ENCODE results near the gene CNTN5. TPM values are rescaled to one million over a fixed set of nuclear protein-coding genes. Genes with fewer than 3 reads are reported as not detected.

CNTN5 gene
- polyA plus RNA-seq, 1 of the 3 experiments (the other 2 are of a cell fraction): not detected

DNA sequence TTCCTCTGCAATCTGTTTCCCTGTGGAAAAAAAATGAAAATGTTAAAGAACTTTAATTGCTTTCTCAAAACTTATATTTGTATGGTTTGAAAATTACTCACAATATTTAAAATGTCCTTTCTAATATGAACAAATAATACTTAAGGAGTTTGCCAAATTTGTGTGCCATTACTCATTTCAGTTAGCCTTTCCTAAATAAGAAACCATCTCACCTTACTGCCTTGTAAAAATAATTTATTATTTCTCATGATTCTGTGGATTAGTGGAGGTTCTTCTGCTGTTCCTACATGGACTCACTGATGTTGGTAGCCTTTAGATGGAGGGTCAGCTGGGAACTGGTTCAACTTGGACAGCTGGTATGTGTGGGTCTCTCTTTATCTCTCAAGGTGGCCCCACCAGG lies 428.6 kb downstream of the CNTN5 start:
- Histone ChIP-seq H3K79me2 (ENCODE audit: insufficient read depth) (no peaks in the 10 kb centered on the region), H3K27me3 (ENCODE audit: insufficient read depth) (no peaks in the 10 kb centered on the region), H3K9ac (no peak overlapping the region), H2AFZ (ENCODE audit: low read depth) (no peak overlapping the region), H3K9me3 (no peaks in the 10 kb centered on the region), H3K4me3 (ENCODE audit: low read depth in 2 of 2, low read length in 1 of 2) (no peak overlapping the region), H4K20me1 (ENCODE audit: insufficient read depth) (no peaks in the 10 kb centered on the region), H3K4me2 (no peak overlapping the region), H3F3A (replicated peaks; ENCODE audit: insufficient read depth) (no peaks in the 10 kb centered on the region), H3K27ac (ENCODE audit: low read depth in 2 of 2, low read length in 1 of 2) (no peak overlapping the region), H3K4me1 (ENCODE audit: control insufficient read depth in 1 of 2, insufficient read depth in 2 of 2, low read depth in 1 of 2, low read length in 1 of 2) (no peaks in the 10 kb centered on the region), H3K36me3 (replicated peaks in 1 of 2; ENCODE audit: control insufficient read depth in 1 of 2, insufficient read depth in 2 of 2, low read length in 1 of 2) (no peaks in the 10 kb centered on the region), H3K9me2 (no peaks in the 10 kb centered on the region)
- CTCF ChIA-PET: interaction anchor here (1.1 kb wide), 1 partner anchor 8 kb away, joined by 3 read pairs; no protein-coding TSS in a partner anchor
- TF ChIP-seq FOXM1 (IDR thresholded peaks at IDR 0.05; ENCODE audit: low read depth) (no peak), YY1 (IDR thresholded peaks at IDR 0.05; ENCODE audit: low read depth) (no peak), SMC3 (IDR thresholded peaks at IDR 0.05; ENCODE audit: low read depth, low read length) (no peak), FOSL2 (IDR thresholded peaks at IDR 0.05; ENCODE audit: borderline replicate concordance, low read depth) (no peak)
- TF ChIP-seq, protein P1, sequence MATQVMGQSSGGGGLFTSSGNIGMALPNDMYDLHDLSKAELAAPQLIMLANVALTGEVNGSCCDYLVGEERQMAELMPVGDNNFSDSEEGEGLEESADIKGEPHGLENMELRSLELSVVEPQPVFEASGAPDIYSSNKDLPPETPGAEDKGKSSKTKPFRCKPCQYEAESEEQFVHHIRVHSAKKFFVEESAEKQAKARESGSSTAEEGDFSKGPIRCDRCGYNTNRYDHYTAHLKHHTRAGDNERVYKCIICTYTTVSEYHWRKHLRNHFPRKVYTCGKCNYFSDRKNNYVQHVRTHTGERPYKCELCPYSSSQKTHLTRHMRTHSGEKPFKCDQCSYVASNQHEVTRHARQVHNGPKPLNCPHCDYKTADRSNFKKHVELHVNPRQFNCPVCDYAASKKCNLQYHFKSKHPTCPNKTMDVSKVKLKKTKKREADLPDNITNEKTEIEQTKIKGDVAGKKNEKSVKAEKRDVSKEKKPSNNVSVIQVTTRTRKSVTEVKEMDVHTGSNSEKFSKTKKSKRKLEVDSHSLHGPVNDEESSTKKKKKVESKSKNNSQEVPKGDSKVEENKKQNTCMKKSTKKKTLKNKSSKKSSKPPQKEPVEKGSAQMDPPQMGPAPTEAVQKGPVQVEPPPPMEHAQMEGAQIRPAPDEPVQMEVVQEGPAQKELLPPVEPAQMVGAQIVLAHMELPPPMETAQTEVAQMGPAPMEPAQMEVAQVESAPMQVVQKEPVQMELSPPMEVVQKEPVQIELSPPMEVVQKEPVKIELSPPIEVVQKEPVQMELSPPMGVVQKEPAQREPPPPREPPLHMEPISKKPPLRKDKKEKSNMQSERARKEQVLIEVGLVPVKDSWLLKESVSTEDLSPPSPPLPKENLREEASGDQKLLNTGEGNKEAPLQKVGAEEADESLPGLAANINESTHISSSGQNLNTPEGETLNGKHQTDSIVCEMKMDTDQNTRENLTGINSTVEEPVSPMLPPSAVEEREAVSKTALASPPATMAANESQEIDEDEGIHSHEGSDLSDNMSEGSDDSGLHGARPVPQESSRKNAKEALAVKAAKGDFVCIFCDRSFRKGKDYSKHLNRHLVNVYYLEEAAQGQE (IDR thresholded peaks at IDR 0.05; ENCODE audit: low read depth, low read length): no peak
- TF ChIP-seq, protein P2, sequence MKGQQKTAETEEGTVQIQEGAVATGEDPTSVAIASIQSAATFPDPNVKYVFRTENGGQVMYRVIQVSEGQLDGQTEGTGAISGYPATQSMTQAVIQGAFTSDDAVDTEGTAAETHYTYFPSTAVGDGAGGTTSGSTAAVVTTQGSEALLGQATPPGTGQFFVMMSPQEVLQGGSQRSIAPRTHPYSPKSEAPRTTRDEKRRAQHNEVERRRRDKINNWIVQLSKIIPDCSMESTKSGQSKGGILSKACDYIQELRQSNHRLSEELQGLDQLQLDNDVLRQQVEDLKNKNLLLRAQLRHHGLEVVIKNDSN (IDR thresholded peaks at IDR 0.05; ENCODE audit: borderline replicate concordance, low read depth): no peak
- TF ChIP-seq, protein P3, sequence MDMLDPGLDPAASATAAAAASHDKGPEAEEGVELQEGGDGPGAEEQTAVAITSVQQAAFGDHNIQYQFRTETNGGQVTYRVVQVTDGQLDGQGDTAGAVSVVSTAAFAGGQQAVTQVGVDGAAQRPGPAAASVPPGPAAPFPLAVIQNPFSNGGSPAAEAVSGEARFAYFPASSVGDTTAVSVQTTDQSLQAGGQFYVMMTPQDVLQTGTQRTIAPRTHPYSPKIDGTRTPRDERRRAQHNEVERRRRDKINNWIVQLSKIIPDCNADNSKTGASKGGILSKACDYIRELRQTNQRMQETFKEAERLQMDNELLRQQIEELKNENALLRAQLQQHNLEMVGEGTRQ (IDR thresholded peaks at IDR 0.05; ENCODE audit: borderline replicate concordance, low read depth, low read length): no peak
- DNase-seq: no peak
- POLR2A ChIA-PET: no interaction called here

DNA sequence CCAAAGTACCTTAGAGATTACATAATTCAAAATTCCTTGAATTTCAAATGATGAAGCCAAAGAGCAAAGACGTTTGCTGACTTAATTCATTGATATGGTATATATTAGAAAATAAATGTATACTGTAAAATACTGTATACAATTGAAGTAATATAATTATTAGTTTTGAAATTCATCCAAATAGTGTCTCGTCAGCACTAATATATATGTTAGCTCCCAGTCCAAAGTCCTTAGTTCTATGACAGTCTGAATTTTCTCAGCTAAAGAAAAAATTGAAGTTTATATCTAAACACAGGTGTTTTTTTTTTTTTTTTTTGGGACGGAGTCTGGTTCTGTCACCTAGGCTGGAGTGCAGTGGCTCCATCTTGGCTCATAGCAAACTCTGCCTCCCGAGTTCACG lies 431.3 kb downstream of the CNTN5 start:
- Histone ChIP-seq H3K27me3 (ENCODE audit: insufficient read depth) (no peaks in the 10 kb centered on the region), H2AFZ (ENCODE audit: low read depth) (no peak overlapping the region), H3F3A (replicated peaks; ENCODE audit: insufficient read depth) (no peaks in the 10 kb centered on the region), H3K9me3 (no peaks in the 10 kb centered on the region), H3K9ac (no peak overlapping the region), H3K27ac (ENCODE audit: low read depth in 2 of 2, low read length in 1 of 2) (no peak overlapping the region), H3K4me2 (no peak overlapping the region), H4K20me1 (ENCODE audit: insufficient read depth) (no peaks in the 10 kb centered on the region), H3K4me1 (ENCODE audit: control insufficient read depth in 1 of 2, insufficient read depth in 2 of 2, low read depth in 1 of 2, low read length in 1 of 2) (no peaks in the 10 kb centered on the region), H3K36me3 (replicated peaks in 1 of 2; ENCODE audit: control insufficient read depth in 1 of 2, insufficient read depth in 2 of 2, low read length in 1 of 2) (no peaks in the 10 kb centered on the region), H3K9me2 (no peaks in the 10 kb centered on the region), H3K4me3 (ENCODE audit: low read depth in 2 of 2, low read length in 1 of 2) (no peak overlapping the region), H3K79me2 (ENCODE audit: insufficient read depth) (no peaks in the 10 kb centered on the region)
- TF ChIP-seq, protein P4, sequence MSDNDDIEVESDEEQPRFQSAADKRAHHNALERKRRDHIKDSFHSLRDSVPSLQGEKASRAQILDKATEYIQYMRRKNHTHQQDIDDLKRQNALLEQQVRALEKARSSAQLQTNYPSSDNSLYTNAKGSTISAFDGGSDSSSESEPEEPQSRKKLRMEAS (IDR thresholded peaks at IDR 0.05; ENCODE audit: low read depth): no peak
- TF ChIP-seq, protein P3 (IDR thresholded peaks at IDR 0.05; ENCODE audit: borderline replicate concordance, low read depth, low read length): no peak
- TF ChIP-seq RFX5 (IDR thresholded peaks at IDR 0.05; ENCODE audit: low read length) (no peak), JUND (IDR thresholded peaks at IDR 0.05) (no peak), GABPA (IDR thresholded peaks at IDR 0.05; ENCODE audit: low read depth) (no peak), SIN3A (IDR thresholded peaks at IDR 0.05; ENCODE audit: borderline replicate concordance, low read depth, low read length) (no peak), MEF2A (IDR thresholded peaks at IDR 0.05; ENCODE audit: borderline replicate concordance, low read depth) (no peak), TCF12 (IDR thresholded peaks at IDR 0.05) (no peak), EP300 (IDR thresholded peaks at IDR 0.05; ENCODE audit: borderline replicate concordance in 1 of 2, low read depth in 1 of 2, low read length in 1 of 2) (no peak), CHD2 (IDR thresholded peaks at IDR 0.05; ENCODE audit: low read length, partially characterized antibody) (no peak), FOSL2 (IDR thresholded peaks at IDR 0.05; ENCODE audit: borderline replicate concordance, low read depth) (no peak)
- TF ChIP-seq, protein P2 (IDR thresholded peaks at IDR 0.05; ENCODE audit: borderline replicate concordance, low read depth): no peak
- TF ChIP-seq, protein P1 (IDR thresholded peaks at IDR 0.05; ENCODE audit: low read depth, low read length): no peak
- no peak for DNase-seq
- ChIA-PET CTCF (no interaction called here), POLR2A (no interaction called here)
- WGBS (ENCODE audit: low lambda C conversion rate): 16% methylated on average over 5 of the region's 5 CpGs

Data from SK-N-SH (cell line).